Colonic mucosa (tissue), 4 donors: ENCODE results near the gene DERA. TPM values are rescaled to one million over a fixed set of nuclear protein-coding genes. Genes with fewer than 3 reads are reported as not detected.

ENCODE experiments used
- DNase-seq: peaks from one replicate; pipeline ENCODE4 v3.0.0-alpha.2; 2020
- H3K27ac ChIP-seq: fragments of 200-600 bp; one replicate; pipeline ENCODE4 v1.8.0; 2021
- H3K27me3 ChIP-seq: fragments of 200-600 bp; one replicate; pipeline ENCODE4 v1.8.0; 2021
- H3K36me3 ChIP-seq: fragments of 200-600 bp; one replicate; pipeline ENCODE4 v1.8.0; 2021
- H3K4me1 ChIP-seq: fragments of 200-600 bp; one replicate; pipeline ENCODE4 v1.8.0; 2021; ENCODE audit warnings: mild to moderate bottlenecking
- H3K4me3 ChIP-seq: fragments of 200-600 bp; one replicate; pipeline ENCODE4 v1.8.0; 2021
- H3K9ac ChIP-seq, 2 donors: one replicate each; pipeline ENCODE4 v1.7.0; 2013; ENCODE audit warnings: control low read depth in 2 of 2, low read depth in 2 of 2, low read length in 2 of 2
- H3K9me3 ChIP-seq: fragments of 200-600 bp; one replicate; pipeline ENCODE4 v1.8.0; 2021
- intact Hi-C: fragments of 100-400 bp; cut with DNase I; formaldehyde crosslinking; loops from one replicate; pipeline ENCODE4 v1.14.1; 2022
- total RNA-seq, 2 donors: library from RNA; stranded (reverse); fragmentation: NEBNext Ultra II Directional in 1 of 2; extraction: Animal tissue kit (Norgen Biotek cat#: 25700) in 1 of 2; gene quantifications; one replicate each; pipeline ENCODE4 v1.2.1, GENCODE V29; 2021
- TF ChIP-seq, protein P1 (sequence below): fragments of 200-600 bp; IDR thresholded peaks from one replicate; pipeline ENCODE4 v1.8.0; 2022; ENCODE audit warnings: antibody characterized with exemption, mild to moderate bottlenecking
- donor health status: healthy.
- donor health status: DM: no; HTN: no; CAD: no.
- donor health status: DM: no; HTN: no; CAD: no.

Gene DERA
- total RNA-seq, 2 donors from 2014 or later = 44.0 to 61.2 TPM

DNA sequence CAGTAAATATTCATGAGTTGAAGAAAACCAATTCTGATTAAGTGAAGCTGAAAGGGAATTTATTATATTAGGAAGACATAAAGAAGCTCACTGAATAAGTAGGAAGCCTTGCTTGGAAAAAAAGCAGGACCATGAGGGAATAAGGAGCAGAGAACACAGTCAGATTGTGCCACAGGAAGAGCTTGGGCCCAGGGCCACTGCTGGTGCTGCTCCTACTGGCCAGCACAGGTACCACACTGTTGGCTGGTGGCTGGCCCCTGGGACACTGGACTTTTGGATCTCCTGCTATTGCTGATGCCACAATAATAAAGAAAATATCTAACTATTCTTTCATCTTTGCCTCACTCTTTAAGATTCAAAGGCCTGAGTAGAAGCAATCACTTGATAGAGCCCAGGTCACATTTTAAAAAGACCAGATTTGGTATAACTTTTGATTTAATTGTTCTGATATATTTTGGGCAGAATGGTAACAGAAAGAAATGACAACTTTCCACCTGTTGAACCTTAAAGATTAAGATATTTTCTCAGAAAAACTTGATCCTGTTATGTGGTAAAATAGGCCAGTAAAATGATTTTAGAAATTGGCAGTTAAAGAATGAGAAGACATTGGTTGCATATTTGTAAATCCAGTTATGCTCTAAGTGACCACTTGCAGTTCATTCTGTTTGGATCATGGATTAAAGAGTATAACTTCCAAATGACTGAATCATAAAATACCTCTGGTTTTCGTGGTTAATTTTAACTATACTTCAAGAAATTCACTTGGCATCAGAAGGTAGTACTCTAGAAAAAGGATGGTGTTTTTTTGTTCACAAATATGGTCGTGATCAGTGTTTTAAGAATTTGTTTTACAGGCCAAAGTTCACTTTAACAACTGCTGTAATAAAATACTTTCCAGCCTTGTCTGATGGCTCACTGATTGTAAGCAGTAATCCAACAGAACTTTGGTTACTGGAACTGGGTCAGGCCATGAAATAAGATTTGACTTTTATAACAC, 68.3 kb downstream of the DERA start:
- peak overlapping the region; percentile 42 for H3K27ac ChIP-seq
- intact Hi-C loops = no loop called here
- H3K36me3 ChIP-seq = no peaks in the 10 kb centered on the region
- H3K9me3 ChIP-seq = no peaks in the 10 kb centered on the region
- no peak overlapping the region for H3K4me3 ChIP-seq
- TF ChIP-seq, protein P1, sequence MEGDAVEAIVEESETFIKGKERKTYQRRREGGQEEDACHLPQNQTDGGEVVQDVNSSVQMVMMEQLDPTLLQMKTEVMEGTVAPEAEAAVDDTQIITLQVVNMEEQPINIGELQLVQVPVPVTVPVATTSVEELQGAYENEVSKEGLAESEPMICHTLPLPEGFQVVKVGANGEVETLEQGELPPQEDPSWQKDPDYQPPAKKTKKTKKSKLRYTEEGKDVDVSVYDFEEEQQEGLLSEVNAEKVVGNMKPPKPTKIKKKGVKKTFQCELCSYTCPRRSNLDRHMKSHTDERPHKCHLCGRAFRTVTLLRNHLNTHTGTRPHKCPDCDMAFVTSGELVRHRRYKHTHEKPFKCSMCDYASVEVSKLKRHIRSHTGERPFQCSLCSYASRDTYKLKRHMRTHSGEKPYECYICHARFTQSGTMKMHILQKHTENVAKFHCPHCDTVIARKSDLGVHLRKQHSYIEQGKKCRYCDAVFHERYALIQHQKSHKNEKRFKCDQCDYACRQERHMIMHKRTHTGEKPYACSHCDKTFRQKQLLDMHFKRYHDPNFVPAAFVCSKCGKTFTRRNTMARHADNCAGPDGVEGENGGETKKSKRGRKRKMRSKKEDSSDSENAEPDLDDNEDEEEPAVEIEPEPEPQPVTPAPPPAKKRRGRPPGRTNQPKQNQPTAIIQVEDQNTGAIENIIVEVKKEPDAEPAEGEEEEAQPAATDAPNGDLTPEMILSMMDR = peak; percentile 53
- no peaks in the 10 kb centered on the region for H3K27me3 ChIP-seq
- no peak overlapping the region for H3K9ac ChIP-seq
- no peaks in the 10 kb centered on the region for H3K4me1 ChIP-seq
- DNase-seq = peak; percentile 33

GRCh38 chr12:15982071-15982470, 70.9 kb downstream of the DERA start:
- Histone ChIP-seq H3K36me3 (no peaks in the 10 kb centered on the region), H3K4me3 (no peak overlapping the region), H3K4me1 (no peaks in the 10 kb centered on the region), H3K27ac (no peak overlapping the region), H3K9me3 (no peaks in the 10 kb centered on the region), H3K9ac (no peak overlapping the region), H3K27me3 (no peaks in the 10 kb centered on the region)
- intact Hi-C loops = no loop called here
- TF ChIP-seq, protein P1 = no peak
- DNase-seq = no peak

GRCh38 chr12:15982471-15982870, 71.3 kb downstream of the DERA start:
- TF ChIP-seq, protein P1 = no peak
- Histone ChIP-seq H3K36me3 (no peaks in the 10 kb centered on the region), H3K9ac (no peak overlapping the region), H3K9me3 (no peaks in the 10 kb centered on the region), H3K27me3 (no peaks in the 10 kb centered on the region), H3K27ac (no peak overlapping the region), H3K4me1 (no peaks in the 10 kb centered on the region), H3K4me3 (no peak overlapping the region)
- intact Hi-C loops = no loop called here
- DNase-seq = no peak

DNA sequence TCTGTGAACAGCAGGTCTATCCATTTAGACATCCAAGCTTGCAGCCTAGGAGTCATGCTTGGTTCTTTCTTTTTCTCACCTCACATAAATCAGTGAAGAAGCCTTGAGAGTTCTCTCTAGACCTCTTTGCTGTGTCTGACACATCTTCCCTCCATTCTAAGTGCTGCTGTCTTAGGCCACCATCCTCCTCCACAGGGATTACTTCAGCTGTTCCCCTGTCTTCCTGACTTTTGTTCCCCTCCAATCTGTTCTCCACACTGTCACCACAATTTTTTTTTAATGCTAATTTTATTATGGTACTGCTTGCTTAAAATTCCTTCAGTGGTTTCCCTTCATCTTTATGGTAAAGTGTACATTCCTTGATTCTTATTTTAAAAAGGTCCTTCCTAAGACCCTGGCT, 71.8 kb downstream of the DERA start:
- no peaks in the 10 kb centered on the region for H3K4me1 ChIP-seq
- no peaks in the 10 kb centered on the region for H3K9me3 ChIP-seq
- no peaks in the 10 kb centered on the region for H3K27me3 ChIP-seq
- TF ChIP-seq, protein P1 = no peak
- no peak overlapping the region for H3K9ac ChIP-seq
- no peak for DNase-seq
- intact Hi-C loops = no loop called here
- H3K27ac ChIP-seq = no peak overlapping the region
- H3K4me3 ChIP-seq = no peak overlapping the region
- H3K36me3 ChIP-seq = no peaks in the 10 kb centered on the region

- Histone ChIP-seq H3K4me1 (no peaks in the 10 kb centered on the region), H3K9me3 (no peaks in the 10 kb centered on the region), H3K9ac (no peak overlapping the region), H3K4me3 (no peak overlapping the region), H3K27me3 (no peaks in the 10 kb centered on the region), H3K27ac (no peak overlapping the region), H3K36me3 (no peaks in the 10 kb centered on the region)
- DNase-seq = no peak
- intact Hi-C loops = no loop called here
- TF ChIP-seq, protein P1 = no peak
Observed at GRCh38 chr12:15984097-15984800, 73.1 kb downstream of the DERA start.
